Epithelial cell of proximal tubule (primary cell): ENCODE measurements around the gene TRPM3. TPM values are rescaled to one million over a fixed set of nuclear protein-coding genes. Genes with fewer than 3 reads are reported as not detected.

Source experiments
- DNase-seq: peaks from one replicate; pipeline ENCODE4 v3.0.0-alpha.2; 2011; ENCODE audit warnings: low read depth
- H3K4me3 ChIP-seq: 2 replicates; pipeline ENCODE4 v1.5.1; 2011; ENCODE audit warnings: low read depth, mild to moderate bottlenecking, low read length
- CTCF ChIP-seq: conservative IDR thresholded peaks from 2 replicates; pipeline ENCODE4 v1.5.1; 2012; ENCODE audit warnings: low read depth, mild to moderate bottlenecking, low read length
- total RNA-seq: library from RNA; depleted of rRNA; stranded (reverse); fragments of >200 nt; gene quantifications from 2 replicates; pipeline ENCODE4 v1.2.3, GENCODE V29; 2015

The TRPM3 gene
- total RNA-seq, 1 donor from 2014 or later, result not detected

GRCh38 chr9:70880535-70880934 is 240.9 kb downstream of the TRPM3 start:
- no peak for DNase-seq
- H3K4me3 ChIP-seq, result no peak overlapping the region
- no peak for TF ChIP-seq CTCF

GRCh38 chr9:70878576-70878975 is 242.8 kb downstream of the TRPM3 start:
- no peak for TF ChIP-seq CTCF
- no peak overlapping the region for H3K4me3 ChIP-seq
- DNase-seq, result no peak

- DNase-seq, result no peak
- TF ChIP-seq CTCF, result no peak
- no peak overlapping the region for H3K4me3 ChIP-seq
Observed at GRCh38 chr9:70874451-70874850, 247.0 kb downstream of the TRPM3 start.

- no peak overlapping the region for H3K4me3 ChIP-seq
- DNase-seq, result no peak
- TF ChIP-seq CTCF, result no peak
Observed at GRCh38 chr9:70873506-70873905, 247.9 kb downstream of the TRPM3 start.

GRCh38 chr9:70868661-70869652 is 252.5 kb downstream of the TRPM3 start:
- TF ChIP-seq CTCF, result no peak
- peak overlapping the region; percentile 70 for H3K4me3 ChIP-seq
- DNase-seq, result no peak

- H3K4me3 ChIP-seq, result peak overlapping the region; percentile 70
- no peak for TF ChIP-seq CTCF
- DNase-seq, result no peak
Observed at GRCh38 chr9:70868041-70868440, 253.4 kb downstream of the TRPM3 start.
